Measurements from ENCODE around the gene MCRS1. TPM values are rescaled to one million over a fixed set of nuclear protein-coding genes. Genes with fewer than 3 reads are reported as not detected.

MCRS1 gene
- total and polyA plus RNA-seq, 4 donors: 20.0 to 33.1 (median 26.1) TPM

DNA sequence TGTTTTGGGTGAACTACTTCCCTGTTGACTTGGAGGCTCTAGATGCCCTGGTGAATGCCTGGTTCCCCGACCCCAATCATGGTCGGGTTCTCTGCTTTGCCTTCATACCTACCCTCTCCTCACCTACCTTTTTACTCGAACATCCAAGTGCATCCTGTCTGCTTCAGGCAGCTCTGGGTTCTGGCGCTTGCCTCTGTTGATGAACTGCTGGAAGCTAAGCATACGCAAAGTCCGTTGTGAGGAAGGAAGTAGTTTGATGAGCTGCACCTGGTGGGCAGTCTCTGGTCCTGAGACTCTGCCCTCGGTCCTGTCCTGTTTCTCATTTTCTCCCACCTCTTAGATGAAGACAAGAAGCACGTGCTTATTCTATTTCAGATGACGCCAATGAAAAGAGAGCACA, 15.5 kb downstream of the MCRS1 start:
- Histone ChIP-seq H3K27me3 (ENCODE audit: control insufficient read depth in 4 of 4, insufficient read depth in 4 of 4, low read length in 3 of 4) (peaks cover 0 to 5% (median 0%) of the 10 kb centered on the region in 4 donors), H3K4me1 (ENCODE audit: control insufficient read depth in 4 of 4, insufficient read depth in 4 of 4, low read length in 3 of 4) (peaks cover 7 to 43% (median 29%) of the 10 kb centered on the region in 4 donors), H3K9me3 (ENCODE audit: control insufficient read depth in 4 of 4, low read length in 3 of 4) (no peaks in the 10 kb centered on the region), H3K36me3 (ENCODE audit: control insufficient read depth in 4 of 4, insufficient read depth in 3 of 4, low read depth in 1 of 4, low read length in 3 of 4) (peaks cover 0 to 2% (median 0%) of the 10 kb centered on the region in 4 donors), H3K4me3 (ENCODE audit: low read depth in 1 of 3, low read length in 3 of 3) (no peak overlapping the region), H3K9ac (ENCODE audit: low read depth in 1 of 2, low read length in 2 of 2) (no peak overlapping the region), H3K27ac (ENCODE audit: low read depth in 1 of 2, low read length in 2 of 2) (peak overlapping the region in 1 of 2 donors; percentile 82)
- no peak for DNase-seq (ENCODE audit: low spot score)
- 74% methylated on average over 9 of the region's 9 CpGs for WGBS
- TF ChIP-seq, protein P1, sequence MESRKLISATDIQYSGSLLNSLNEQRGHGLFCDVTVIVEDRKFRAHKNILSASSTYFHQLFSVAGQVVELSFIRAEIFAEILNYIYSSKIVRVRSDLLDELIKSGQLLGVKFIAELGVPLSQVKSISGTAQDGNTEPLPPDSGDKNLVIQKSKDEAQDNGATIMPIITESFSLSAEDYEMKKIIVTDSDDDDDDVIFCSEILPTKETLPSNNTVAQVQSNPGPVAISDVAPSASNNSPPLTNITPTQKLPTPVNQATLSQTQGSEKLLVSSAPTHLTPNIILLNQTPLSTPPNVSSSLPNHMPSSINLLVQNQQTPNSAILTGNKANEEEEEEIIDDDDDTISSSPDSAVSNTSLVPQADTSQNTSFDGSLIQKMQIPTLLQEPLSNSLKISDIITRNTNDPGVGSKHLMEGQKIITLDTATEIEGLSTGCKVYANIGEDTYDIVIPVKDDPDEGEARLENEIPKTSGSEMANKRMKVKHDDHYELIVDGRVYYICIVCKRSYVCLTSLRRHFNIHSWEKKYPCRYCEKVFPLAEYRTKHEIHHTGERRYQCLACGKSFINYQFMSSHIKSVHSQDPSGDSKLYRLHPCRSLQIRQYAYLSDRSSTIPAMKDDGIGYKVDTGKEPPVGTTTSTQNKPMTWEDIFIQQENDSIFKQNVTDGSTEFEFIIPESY (IDR thresholded peaks at IDR 0.05): no peak
- TF ChIP-seq GABPA (IDR thresholded peaks at IDR 0.05 in 1 of 2, conservative IDR thresholded peaks at IDR 0.05 in 1 of 2) (no peak), JUND (IDR thresholded peaks at IDR 0.05) (no peak), TAF1 (conservative IDR thresholded peaks at IDR 0.05) (no peak), SP1 (IDR thresholded peaks at IDR 0.05) (no peak), ATF3 (IDR thresholded peaks at IDR 0.05) (no peak), RXRA (IDR thresholded peaks at IDR 0.05) (no peak), FOXA2 (IDR thresholded peaks at IDR 0.05) (no peak), REST (IDR thresholded peaks at IDR 0.05) (no peak), YY1 (IDR thresholded peaks at IDR 0.05) (no peak), HNF4A (conservative IDR thresholded peaks at IDR 0.05) (no peak), HNF4G (IDR thresholded peaks at IDR 0.05) (no peak)

DNA sequence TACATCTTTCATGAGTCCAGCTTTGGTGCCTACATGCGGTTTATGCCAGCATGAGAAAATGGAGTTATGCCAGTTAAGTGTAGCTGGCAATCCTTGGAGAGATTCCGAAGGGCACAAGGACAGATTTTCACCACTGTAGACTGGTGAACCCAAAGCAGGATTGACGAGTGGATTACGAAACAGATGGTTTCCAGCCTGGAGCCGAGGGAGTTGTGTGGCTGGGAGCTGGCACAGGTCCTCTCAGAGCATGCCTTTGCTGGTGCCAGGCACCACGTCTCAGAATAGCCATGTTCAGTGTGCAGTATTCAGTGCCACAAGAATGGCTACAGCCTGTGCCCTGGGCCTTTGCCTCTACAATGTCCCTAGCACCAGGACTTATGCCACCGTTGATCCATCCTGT, 15.9 kb downstream of the MCRS1 start:
- TF ChIP-seq HNF4A (conservative IDR thresholded peaks at IDR 0.05) (peak; percentile 80 to 83), SP1 (IDR thresholded peaks at IDR 0.05) (peak; percentile 87), RXRA (IDR thresholded peaks at IDR 0.05) (peak; percentile 67 to 73), FOXA1 (IDR thresholded peaks at IDR 0.05) (no peak), HNF4G (IDR thresholded peaks at IDR 0.05) (peak; percentile 70), FOXA2 (IDR thresholded peaks at IDR 0.05) (no peak), GABPA (IDR thresholded peaks at IDR 0.05 in 1 of 2, conservative IDR thresholded peaks at IDR 0.05 in 1 of 2) (peak in 1 of 2 donors; percentile 38), JUND (IDR thresholded peaks at IDR 0.05) (peak in 1 of 2 donors; percentile 23), NR2F2 (IDR thresholded peaks at IDR 0.05) (no peak), RAD21 (IDR thresholded peaks at IDR 0.05) (peak in 1 of 2 donors; percentile 45), EGR1 (IDR thresholded peaks at IDR 0.05; ENCODE audit: low read depth in 2 of 2) (no peak)
- TF ChIP-seq, protein P2, sequence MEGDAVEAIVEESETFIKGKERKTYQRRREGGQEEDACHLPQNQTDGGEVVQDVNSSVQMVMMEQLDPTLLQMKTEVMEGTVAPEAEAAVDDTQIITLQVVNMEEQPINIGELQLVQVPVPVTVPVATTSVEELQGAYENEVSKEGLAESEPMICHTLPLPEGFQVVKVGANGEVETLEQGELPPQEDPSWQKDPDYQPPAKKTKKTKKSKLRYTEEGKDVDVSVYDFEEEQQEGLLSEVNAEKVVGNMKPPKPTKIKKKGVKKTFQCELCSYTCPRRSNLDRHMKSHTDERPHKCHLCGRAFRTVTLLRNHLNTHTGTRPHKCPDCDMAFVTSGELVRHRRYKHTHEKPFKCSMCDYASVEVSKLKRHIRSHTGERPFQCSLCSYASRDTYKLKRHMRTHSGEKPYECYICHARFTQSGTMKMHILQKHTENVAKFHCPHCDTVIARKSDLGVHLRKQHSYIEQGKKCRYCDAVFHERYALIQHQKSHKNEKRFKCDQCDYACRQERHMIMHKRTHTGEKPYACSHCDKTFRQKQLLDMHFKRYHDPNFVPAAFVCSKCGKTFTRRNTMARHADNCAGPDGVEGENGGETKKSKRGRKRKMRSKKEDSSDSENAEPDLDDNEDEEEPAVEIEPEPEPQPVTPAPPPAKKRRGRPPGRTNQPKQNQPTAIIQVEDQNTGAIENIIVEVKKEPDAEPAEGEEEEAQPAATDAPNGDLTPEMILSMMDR (IDR thresholded peaks at IDR 0.05; ENCODE audit: low read depth, low read length, missing input control): no peak
- TF ChIP-seq, protein P1 (IDR thresholded peaks at IDR 0.05): no peak
- 42% methylated on average over 7 of the region's 7 CpGs for WGBS
- no peak for DNase-seq (ENCODE audit: low spot score)
- Histone ChIP-seq H3K36me3 (ENCODE audit: control insufficient read depth in 4 of 4, insufficient read depth in 3 of 4, low read depth in 1 of 4, low read length in 3 of 4) (peaks cover 0 to 2% (median 0%) of the 10 kb centered on the region in 4 donors), H3K27ac (ENCODE audit: low read depth in 1 of 2, low read length in 2 of 2) (peak overlapping the region; percentile 31 to 82), H3K4me3 (ENCODE audit: low read depth in 1 of 3, low read length in 3 of 3) (no peak overlapping the region), H3K9ac (ENCODE audit: low read depth in 1 of 2, low read length in 2 of 2) (no peak overlapping the region), H3K9me3 (ENCODE audit: control insufficient read depth in 4 of 4, low read length in 3 of 4) (no peaks in the 10 kb centered on the region), H3K4me1 (ENCODE audit: control insufficient read depth in 4 of 4, insufficient read depth in 4 of 4, low read length in 3 of 4) (peaks cover 7 to 40% (median 27%) of the 10 kb centered on the region in 4 donors), H3K27me3 (ENCODE audit: control insufficient read depth in 4 of 4, insufficient read depth in 4 of 4, low read length in 3 of 4) (peaks cover 0 to 5% (median 0%) of the 10 kb centered on the region in 4 donors)
